Measurements from ENCODE around the gene PVALB.

DNA sequence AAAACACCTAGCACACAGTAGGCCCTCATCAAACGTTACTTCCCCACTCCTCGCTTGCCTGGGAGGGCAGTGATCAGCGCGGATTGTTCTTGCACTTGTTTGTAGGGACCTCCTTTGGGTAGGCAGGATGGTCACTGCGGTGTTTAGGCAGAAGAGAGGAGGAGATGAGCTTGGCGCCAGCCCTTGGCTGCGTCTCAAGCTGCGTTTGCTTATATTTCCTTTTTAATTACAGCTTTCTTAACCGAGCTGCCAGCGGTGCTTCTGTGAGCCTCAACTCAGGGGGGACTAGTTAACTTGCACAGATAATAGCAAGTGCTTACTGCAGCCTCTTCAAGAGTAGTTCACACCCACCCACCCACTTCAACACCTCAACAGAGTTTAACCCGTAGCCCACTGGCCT is 56.0 kb downstream of the PVALB start:
- TF ChIP-seq, protein P1, sequence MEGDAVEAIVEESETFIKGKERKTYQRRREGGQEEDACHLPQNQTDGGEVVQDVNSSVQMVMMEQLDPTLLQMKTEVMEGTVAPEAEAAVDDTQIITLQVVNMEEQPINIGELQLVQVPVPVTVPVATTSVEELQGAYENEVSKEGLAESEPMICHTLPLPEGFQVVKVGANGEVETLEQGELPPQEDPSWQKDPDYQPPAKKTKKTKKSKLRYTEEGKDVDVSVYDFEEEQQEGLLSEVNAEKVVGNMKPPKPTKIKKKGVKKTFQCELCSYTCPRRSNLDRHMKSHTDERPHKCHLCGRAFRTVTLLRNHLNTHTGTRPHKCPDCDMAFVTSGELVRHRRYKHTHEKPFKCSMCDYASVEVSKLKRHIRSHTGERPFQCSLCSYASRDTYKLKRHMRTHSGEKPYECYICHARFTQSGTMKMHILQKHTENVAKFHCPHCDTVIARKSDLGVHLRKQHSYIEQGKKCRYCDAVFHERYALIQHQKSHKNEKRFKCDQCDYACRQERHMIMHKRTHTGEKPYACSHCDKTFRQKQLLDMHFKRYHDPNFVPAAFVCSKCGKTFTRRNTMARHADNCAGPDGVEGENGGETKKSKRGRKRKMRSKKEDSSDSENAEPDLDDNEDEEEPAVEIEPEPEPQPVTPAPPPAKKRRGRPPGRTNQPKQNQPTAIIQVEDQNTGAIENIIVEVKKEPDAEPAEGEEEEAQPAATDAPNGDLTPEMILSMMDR (IDR thresholded peaks at IDR 0.05), result no peak
- no peak for TF ChIP-seq POLR2AphosphoS5 (IDR thresholded peaks at IDR 0.05; ENCODE audit: low read depth, low read length)
- TF ChIP-seq EP300 (IDR thresholded peaks at IDR 0.05; ENCODE audit: borderline replicate concordance in 1 of 2, low read depth in 1 of 2, low read length in 1 of 2), result no peak
- TF ChIP-seq EZH2phosphoT487 (IDR thresholded peaks at IDR 0.05; ENCODE audit: borderline replicate concordance, low read depth), result no peak
- no peak for TF ChIP-seq TAF1 (IDR thresholded peaks at IDR 0.05; ENCODE audit: borderline replicate concordance, low read depth, low read length)
- no peak for TF ChIP-seq FOXJ3 (CRISPR knock-in tag; IDR thresholded peaks at IDR 0.05)
- TF ChIP-seq NFIC (IDR thresholded peaks at IDR 0.05; ENCODE audit: borderline replicate concordance), result no peak
- no peak for TF ChIP-seq MAX (IDR thresholded peaks at IDR 0.05; ENCODE audit: low read depth)
- TF ChIP-seq FOXM1 (IDR thresholded peaks at IDR 0.05; ENCODE audit: low read depth), result no peak
- TF ChIP-seq REST (IDR thresholded peaks at IDR 0.05; ENCODE audit: low read depth, low read length), result no peak
- no peak for TF ChIP-seq MXI1 (IDR thresholded peaks at IDR 0.05; ENCODE audit: low read depth, low read length)
- TF ChIP-seq NRF1 (IDR thresholded peaks at IDR 0.05; ENCODE audit: low read depth, low read length), result no peak
- TF ChIP-seq RAD21 (IDR thresholded peaks at IDR 0.05; ENCODE audit: low read length), result no peak
- TF ChIP-seq, protein P2, sequence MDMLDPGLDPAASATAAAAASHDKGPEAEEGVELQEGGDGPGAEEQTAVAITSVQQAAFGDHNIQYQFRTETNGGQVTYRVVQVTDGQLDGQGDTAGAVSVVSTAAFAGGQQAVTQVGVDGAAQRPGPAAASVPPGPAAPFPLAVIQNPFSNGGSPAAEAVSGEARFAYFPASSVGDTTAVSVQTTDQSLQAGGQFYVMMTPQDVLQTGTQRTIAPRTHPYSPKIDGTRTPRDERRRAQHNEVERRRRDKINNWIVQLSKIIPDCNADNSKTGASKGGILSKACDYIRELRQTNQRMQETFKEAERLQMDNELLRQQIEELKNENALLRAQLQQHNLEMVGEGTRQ (IDR thresholded peaks at IDR 0.05; ENCODE audit: borderline replicate concordance, low read depth, low read length), result no peak

Measured in SK-N-SH (cell line).